GDM1 (cell line): ENCODE results near the gene PPP2R5E.
"Not testable (repeated sequence)": the region's sequence is repeated elsewhere in the genome, so short reads cannot be mapped to it uniquely, and the experiment has no call there.

Experiments used
- DNase-seq: peaks from one replicate; lab custom pipeline; 2025; lab: John Stamatoyannopoulos, UW

The PPP2R5E gene

DNA sequence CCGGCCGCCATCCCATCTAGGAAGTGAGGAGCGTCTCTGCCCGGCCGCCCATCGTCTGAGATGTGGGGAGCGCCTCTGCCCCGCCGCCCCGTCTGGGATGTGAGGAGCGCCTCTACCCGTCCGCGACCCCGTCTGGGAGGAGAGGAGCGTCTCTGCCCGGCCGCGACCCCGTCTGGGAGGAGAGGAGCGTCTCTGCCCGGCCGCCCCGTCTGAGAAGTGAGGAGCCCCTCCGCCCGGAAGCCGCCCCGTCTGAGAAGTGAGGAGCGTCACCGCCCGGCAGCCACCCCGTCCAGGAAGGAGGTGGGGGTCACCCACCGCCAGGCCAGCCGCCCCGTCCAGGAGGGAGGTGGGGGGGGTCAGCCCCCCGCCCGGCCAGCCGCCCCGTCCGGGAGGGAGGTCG lies 20.7 kb downstream of the PPP2R5E start:
- not testable (repeated sequence) for DNase-seq

DNA sequence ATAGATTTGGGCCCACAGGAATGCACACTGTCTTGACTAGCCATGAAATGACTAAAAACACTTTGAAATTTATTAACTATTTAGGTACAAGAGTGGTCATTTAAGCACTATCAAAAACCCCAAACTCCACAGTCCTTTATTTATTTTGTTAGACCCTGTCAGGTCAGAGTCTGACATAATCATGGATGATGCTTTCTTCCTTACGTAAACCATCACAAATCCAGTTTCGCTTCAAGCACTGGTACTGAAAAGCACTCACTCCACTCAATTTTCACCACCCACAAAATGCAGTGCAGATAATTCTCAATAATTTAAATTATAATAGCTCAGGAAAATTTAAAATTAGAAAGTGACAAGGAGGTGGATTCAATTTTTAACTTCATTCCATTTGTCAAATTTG lies 25.8 kb downstream of the PPP2R5E start:
- DNase-seq = no peak

- no peak for DNase-seq
Observed at GRCh38 chr14:63515240-63515639, 27.9 kb downstream of the PPP2R5E start.

DNA sequence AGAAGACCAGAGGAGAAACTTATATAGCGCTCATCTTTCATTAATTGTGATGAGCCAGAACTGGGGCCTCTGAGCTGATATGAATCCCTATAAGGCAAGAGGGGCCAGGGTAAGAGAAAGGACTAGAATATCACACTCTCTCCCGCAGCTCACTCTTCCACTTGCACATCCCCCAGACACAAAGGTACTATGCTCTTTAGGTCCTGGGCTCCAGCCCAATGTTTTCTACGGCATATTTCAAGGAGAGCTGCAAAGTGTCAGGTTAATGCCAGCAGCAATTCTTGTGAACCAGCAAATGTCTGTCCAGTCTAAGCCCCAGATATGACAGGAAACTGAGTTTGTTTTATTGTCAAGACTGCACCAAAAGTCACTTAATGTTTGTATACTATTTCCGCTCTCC lies 29.4 kb downstream of the PPP2R5E start:
- DNase-seq = no peak

GRCh38 chr14:63512861-63513260 lies 30.3 kb downstream of the PPP2R5E start:
- no peak for DNase-seq

- DNase-seq = no peak
Observed at GRCh38 chr14:63510538-63510937, 32.6 kb downstream of the PPP2R5E start.

GRCh38 chr14:63508033-63508432 lies 35.1 kb downstream of the PPP2R5E start:
- DNase-seq = no peak

- DNase-seq = no peak
Observed at GRCh38 chr14:63504648-63505047, 38.5 kb downstream of the PPP2R5E start.

DNA sequence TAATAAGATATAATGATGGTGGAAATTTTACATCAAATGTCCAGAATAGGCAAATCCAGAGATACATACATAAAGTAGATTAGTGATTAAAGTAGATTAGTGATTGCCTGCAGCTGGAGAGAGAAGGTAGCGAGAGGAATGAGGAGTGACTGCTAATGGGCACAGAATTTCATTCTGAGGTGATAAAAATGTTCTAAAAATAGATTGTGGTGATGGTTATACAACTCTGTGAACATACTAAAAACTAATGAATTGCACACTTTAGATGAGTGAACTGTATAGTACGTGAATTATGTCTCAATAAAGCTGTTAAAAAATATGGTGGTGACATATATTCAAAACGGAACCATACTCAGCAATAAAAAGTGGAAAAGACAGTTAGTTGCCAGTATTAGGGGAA lies 41.7 kb downstream of the PPP2R5E start:
- DNase-seq = no peak

- no peak for DNase-seq
Observed at GRCh38 chr14:63499701-63500250, 43.4 kb downstream of the PPP2R5E start.

GRCh38 chr14:63496837-63497400 lies 46.3 kb downstream of the PPP2R5E start:
- no peak for DNase-seq

DNA sequence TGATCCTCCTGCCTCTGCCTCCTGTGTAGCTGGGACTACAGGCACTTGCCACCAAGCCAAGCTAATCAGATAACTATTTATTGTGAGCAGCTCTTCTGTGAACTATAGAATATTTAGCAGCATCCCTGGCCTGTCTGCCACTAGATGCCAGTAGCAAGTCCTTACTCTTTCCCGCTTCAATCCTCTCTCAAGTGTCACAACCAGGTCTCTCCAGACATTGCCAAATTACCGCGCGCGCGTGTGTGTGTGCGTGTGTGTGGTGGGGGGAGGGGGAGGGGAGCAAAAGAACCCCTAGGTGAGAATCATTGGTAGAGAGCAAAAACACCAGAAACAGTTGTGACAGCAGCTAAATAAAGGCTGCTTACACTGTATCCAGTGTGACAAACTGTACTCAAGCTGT lies 49.9 kb downstream of the PPP2R5E start:
- no peak for DNase-seq

- DNase-seq = no peak
Observed at GRCh38 chr14:63492391-63492790, 50.8 kb downstream of the PPP2R5E start.

DNA sequence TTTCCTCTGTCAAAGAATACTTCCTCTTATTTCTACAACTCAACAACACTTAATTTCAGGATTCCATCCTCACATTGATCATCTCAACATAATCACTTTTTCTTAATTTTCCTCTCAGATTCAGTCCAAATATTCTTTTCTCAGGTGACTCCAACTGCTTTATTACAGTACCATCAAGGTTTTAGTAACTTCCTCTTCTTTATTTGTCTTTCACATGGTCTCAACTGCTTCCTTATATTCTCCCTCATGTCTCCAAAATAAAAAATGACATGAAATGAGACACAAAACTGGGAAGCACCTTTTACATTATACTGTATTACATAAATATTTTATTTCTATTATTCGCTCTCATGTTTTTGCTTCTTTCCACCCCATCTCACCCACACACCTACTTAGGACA lies 55.5 kb downstream of the PPP2R5E start:
- DNase-seq = no peak

GRCh38 chr14:63486738-63487137 lies 56.4 kb downstream of the PPP2R5E start:
- no peak for DNase-seq

DNA sequence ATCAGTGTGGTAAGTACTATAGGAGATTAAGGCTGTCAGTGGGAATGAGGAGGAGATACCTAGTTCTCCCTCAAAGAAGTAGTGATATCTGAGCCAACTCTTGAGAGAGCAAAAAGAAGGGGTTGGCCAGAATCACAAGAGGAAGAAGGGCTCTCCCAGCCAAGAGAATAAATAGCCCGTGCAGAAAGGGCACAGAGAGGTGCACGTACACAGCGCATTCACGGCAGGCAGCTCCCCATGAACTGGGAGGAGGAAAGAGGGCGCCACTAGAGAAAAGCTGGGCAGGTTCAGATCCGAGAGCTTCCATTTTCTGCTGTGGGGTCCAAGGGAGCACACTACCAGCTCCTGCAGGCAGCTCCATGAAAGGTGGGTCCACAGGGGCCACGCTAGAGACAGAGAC lies 59.9 kb downstream of the PPP2R5E start:
- no peak for DNase-seq

GRCh38 chr14:63480599-63480998 lies 62.6 kb downstream of the PPP2R5E start:
- no peak for DNase-seq

- DNase-seq = no peak
Observed at GRCh38 chr14:63478437-63478852, 64.7 kb downstream of the PPP2R5E start.

DNA sequence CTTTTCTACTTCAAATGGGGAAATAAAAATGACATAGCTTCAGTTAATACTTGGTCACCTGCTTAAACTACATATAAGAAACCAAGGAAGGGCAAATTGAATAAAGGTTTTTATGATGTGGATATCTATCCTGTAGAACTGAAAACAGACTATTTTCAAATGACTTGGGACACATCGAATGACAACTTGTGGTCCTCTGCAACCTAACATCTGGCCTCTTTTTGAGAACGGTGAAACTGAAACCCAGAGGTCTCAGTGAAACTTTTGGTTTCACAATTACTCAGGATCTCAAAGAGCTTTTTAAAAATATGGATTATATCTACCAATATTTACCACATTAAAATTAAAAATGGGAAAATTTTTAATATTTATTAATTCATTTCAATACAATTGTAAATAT lies 65.2 kb downstream of the PPP2R5E start:
- no peak for DNase-seq

DNA sequence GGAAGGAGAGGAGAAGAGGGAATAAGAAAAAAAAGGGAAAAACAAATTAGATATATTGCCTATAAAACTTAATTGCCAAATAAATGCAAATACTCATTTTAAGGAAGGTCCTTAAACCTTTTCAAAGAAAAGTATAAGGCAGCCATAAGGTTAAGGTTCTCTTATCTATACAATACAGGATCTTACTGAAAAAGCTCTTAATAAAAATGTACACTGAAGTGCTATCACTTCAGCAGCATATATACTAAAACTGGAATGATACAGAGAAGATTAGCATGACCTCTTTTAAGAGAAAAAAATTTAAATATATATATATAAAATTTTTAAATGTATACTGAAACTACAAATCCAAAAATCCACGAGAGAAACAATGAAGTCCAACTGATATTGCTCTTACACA lies 65.6 kb downstream of the PPP2R5E start:
- DNase-seq = no peak

DNA sequence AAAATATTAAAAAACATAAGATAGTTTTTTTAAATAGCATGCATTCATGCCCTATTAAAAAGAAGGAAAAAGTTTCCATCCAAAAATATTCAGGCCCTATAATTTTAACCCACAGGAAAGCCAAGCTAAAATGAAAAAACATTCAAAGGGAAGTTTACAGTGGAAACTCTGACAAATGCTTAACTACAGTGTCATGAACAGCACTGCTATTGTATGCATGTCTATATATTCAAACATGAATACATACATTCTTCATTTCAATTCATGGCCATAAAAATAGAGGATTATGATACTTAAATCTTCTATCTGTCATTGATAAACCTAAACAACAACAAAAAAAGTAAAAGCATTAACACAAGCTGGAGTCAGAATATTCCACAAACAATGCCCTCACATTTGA lies 67.4 kb downstream of the PPP2R5E start:
- no peak for DNase-seq

DNA sequence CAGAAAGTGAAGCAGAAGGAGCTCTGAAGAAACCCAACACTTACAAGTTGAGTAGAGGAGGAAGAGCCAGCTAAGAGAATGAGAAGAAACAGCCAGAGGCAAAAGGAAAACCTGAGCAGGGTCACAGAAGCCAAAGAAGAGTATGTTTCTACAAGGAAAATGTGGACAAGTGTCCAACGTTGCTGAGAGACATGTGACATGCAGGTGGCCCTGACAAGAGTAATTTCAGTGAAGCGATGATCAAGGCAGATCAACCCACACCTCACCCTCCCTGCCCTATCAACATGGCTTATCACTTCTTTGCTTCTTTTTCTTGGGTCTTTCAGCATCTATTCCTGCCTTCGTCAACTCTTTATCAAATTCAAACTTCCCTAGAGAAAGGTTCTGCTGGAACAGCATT lies 68.3 kb downstream of the PPP2R5E start:
- no peak for DNase-seq

GRCh38 chr14:63474111-63474510 lies 69.1 kb downstream of the PPP2R5E start:
- DNase-seq = no peak

DNA sequence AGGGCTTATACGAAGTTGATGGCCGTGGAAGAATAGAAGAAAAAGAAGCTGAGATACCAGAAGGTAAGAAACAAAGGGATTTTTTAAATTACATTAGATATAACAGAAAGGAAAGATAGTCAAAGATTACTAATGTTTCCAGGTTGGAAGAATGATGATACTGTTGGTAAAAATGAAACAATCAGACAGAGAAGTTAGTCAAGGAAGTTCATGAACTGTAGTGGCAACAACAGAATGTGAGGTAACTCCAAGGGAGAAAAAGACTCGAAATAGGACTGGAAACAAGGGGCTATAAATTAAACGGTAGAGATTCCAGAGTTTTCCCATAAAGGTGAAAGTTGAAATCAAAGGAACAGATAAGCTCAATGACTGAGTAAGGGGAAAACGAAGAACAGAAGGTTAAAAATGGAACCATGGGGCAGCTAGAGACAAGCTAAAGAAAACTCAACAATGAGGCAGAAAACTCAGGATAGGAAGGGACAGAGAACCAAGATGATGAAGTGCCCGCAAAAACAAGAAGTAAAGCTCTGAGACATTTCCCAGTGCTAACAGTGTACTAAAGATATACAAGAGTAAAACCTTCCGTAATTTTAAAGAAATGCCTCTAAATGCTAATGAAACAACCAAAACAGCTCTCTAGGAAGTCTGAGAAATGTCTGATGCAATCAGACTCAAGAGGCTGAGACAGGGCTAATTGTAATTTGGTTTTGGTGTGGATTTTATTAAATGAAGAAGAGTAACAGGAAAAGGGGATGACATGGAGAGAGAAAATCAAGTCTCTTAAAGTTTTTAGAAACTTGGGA lies 70.0 kb downstream of the PPP2R5E start:
- no peak for DNase-seq
